Loucy (cell line): Measurements from ENCODE around the gene DPYSL4.

Experiments
- CTCF ChIP-seq: fragments of 200-600 bp; sonication (generic); conservative IDR thresholded peaks from 2 replicates; pipeline ENCODE4 v1.5.1; 2014; ENCODE audit warnings: mild to moderate bottlenecking, antibody characterized with exemption, low read length
- EZH2phosphoT487 ChIP-seq: fragments of 200-600 bp; IDR thresholded peaks from 2 replicates; pipeline ENCODE4 v1.6.1; 2018; ENCODE audit warnings: antibody characterized with exemption, mild to moderate bottlenecking, moderate library complexity, borderline replicate concordance

DNA sequence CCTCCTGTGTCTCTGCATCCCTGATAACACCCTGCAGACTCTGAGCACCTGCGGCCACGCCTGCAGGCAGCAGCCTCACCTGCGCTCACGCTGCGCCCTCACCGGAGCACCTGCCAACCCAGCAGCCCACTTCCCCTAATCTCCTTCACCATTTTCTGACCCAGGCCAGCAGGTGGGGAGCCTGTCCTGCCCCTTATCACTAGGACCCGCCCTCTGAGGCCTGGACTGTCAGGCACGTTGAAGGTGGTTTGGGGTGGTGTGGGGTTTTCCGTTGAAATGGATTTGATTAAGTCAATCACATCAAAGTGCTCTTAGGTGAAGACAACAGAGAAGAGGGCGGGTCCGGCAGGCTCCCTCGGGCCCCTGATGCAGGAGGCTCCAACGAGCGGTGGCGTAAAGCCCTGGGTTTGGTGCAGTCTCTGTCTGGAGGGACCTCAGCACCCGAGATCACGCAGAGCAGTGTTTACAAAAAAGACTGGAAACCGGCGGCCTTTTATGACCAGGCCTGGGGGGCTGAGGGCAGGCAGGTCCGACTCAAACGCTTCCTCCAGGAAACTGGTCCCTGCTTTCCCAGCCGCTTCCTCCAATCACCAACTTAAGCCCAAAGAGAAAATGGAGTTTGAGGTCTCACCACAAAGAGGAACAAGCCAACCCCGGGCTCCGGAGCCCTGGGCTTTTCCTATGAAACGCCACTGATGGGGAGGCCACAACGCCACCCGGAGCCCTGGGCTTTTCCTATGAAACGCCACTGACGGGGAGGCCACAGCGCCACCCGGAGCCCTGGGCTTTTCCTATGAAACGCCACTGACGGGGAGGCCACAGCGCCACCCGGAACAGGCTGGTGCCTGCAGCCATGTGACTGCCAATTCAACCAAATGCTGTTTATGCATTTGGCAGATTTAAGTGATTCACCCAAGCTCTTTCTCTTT is 45.5 kb downstream of the DPYSL4 start:
- TF ChIP-seq CTCF (no peak), EZH2phosphoT487 (no peak)
